Posterior cingulate gyrus (tissue), 11 donors: ENCODE measurements around the gene DVL1.

Experiments used
- DNase-seq, 10 donors: peaks; one replicate each; pipeline versions ENCODE4 v3.0.0 to v3.0.0-alpha.2; 2020 to 2021; ENCODE audit warnings: mixed read lengths in 3 of 10
- intact Hi-C: fragments of 100-400 bp; cut with DNase I; formaldehyde crosslinking; loops from one replicate; pipeline ENCODE4 v1.15.1; 2023

The DVL1 gene

DNA sequence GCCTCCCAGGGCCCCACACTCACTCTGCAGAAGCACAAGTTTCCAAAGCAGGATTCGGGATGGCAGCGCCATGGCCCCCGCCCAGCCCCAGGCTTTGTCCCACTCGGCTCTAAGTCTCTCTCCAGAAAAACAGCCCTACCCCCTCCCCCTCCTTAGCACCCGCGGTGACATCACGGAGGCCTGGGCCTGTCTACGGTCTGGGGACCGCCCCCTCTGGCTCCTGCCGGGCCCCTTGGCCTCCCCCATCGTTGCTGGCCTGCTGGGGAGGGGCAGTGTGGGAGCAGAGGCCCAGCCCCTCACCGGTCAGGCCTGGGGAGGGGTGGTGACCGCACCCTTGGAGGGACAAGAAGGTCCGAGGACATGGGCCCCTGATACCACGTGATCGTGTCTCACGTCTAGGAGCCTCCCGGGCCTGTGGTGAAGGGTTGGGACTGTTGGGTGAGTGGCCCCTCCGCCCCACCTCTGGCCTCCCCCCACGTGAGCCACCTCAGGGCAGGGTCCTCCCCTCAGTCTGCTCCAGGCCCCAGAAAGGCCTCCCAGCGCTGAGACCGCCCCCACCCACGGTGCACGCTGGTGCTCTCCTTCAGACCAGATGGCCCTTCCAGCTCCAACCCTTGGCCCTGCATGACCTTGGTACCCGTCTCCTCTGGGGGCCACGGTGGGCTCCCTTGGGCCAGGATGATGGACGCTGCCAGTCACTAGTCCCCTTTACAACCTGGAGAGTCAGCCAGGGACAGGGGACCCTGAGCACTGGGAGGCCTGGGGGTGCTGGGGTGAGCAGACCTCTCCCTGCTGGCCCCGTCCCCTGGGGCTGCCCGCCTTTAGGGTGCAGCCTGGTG, 9.4 kb upstream of the DVL1 start, which contains the start of gene MXRA8:
MXRA8 (minus strand) TSS at position 123 of the 839 bp plus-strand sequence; CDS start at position 72, 51 bp downstream.
- DNase-seq, result peak in 2 of 10 donors; percentile 68 to 71

DNA sequence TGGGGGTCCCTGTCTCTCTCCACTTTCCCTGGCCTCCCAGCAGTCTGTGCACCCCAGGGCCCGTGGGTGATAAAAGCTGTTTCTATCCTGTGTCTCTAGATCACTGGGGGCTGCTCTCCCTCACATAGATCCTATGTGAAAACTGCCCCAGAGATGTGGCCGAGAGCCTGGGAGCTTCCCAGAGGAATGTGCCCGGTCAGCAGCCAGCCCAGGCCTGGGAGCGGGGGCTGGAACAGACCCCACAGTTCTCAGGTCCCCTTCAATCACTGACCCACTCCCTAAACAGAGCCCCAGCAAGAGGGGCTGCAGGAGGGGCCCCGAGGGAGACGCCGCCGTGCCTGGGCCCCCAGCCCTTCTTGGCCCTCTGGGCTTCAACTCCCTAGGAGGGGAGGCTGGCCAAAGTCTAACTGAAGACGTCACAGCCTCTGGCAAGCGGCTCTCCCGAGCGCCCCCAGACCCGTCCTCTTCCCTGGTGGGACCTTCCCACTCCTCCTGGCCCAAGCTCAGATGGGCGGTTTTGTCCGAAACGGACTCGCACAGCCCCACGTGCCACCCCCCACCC, 8.7 kb upstream of the DVL1 start:
- intact Hi-C loops, result no loop called here
- peak in 1 of 10 donors; percentile 46 for DNase-seq

More for the DNA sequence above, 9.4 kb upstream of the DVL1 start, which contains the start of gene MXRA8:
- intact Hi-C loops, result no loop called here

DNA sequence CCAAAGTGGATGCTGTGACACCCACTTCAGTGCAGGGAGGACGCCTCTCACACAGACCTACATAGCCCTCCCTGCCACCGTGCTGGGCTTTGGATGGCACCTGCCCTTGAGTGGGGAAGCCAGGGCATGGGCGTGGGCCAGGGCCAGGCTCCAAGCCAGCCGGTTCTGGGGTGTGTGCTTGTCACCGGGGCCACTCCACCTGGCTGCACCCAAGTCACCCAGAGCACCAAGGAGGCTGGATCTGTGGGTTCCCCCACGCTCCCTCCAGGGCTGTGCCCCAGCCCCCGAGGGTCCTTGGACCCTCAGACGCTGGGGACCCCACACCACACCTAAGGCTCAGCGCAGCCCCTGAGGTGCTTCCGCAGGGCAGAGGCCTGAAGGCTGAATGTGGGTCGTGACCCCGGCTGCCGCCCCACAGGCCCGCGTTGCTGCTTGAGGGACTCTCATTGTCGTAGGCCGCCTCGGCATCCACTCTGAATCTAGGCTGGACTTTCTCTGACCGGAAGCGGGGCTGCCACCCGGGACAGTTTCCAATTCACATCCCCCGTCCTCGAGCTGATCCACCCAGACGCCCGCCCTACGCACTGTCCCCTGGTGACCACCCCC, 7.7 kb upstream of the DVL1 start:
- no peak for DNase-seq

DNA sequence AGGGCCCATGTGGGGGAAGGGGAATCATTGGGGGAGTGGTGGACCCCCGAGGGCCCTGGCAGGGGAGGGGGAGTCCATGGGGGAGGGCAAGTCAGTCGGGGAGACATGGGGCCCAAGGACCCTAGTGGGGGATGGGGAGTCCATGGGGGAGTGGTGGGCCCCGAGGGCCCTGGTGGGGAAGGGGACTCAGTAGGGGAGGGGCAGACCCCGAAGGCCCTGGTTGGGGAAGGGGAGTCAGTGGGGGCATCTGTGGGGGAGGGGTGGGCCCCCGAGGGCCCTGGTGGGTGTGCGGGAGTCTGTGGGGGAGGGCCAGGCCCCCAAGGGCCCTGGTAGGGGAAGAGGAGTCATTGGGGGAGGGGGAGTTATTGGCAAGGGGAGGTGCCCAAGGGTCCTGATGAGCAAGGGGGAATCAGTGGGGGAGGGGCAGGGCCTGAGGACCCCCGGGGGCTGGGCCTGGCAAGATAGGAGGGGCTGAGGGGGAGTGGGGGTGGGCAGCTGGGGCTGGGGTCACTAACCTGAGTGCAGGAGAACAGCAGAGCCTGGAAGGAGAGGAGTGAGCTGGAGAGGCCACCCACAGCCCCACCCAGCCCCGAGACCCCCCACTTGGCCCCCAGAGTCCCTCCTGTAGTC, 7.1 kb upstream of the DVL1 start:
- intact Hi-C loops, result no loop called here
- DNase-seq, result no peak

More for the DNA sequence above, 7.7 kb upstream of the DVL1 start:
- intact Hi-C loops, result no loop called here

DNA sequence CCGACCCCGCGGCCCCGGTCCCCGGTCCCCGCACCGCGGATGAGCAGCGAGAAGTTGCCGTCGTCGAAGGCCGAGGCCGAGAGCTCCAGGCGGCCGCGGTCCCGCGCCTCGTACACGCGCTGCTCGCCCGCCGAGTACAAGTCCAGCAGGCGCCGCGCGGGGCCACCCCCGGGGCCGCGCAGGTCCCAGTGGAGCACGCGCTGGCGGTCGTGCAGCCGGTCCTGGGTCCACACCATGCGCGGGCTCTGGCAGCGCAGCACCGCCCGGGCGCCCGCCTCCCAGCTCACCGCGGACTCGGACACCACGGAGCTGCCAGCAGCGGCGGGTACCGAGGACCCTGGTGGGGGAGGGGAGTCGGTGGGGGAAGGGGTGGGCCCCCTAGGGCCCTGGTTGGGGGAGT, 6.2 kb upstream of the DVL1 start:
- intact Hi-C loops, result no loop called here
- DNase-seq, result peak in 1 of 10 donors; percentile 74

DNA sequence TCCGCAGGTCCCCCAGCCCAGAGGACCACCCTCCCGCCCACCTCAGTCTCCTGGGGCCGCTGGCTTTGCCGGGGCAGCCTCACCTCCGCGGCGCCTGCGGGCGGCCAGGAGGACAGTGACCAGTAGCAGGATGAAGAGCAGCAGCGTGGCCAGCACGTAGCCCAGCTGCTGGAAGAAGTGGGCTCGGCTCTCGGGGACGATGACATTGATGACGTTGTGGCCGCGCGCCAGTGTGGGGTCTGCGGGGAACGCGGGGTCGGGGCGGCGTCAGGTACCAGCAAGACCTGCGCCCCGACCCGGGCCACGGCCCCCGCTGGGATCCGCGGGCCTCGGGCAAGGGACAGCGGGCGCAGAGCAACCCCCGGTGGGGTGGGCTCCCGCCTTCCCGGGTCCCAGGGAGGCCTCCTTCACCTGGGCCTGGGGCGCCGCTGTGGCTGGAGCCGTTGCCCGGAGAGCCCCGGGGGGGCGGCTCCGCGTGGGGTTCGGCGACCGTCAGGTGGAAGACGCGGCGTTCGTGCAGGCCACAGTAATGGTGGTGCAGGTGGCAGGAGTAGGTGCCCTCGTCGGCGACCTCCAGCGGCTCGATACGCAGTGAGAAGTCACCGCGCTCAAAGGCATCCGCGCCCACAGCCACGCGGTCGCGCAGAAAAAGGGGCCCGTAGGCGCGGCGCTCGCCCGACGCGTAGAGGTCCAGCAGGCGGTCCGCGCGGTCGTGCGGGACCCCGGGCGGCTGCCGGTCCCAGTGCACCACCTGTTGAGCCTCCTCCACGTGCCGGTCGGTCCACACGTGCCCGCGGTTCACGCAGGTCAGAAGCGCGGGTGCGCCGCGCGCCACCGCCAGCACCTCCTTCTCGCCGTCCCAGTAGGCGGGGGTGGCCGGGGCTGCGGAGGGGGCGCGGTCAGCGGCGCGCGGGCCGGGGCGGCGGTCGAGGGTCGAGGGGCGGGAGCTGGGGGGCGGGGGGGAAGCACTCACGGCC, 5.3 kb upstream of the DVL1 start:
- intact Hi-C loops, result no loop called here
- no peak for DNase-seq

DNA sequence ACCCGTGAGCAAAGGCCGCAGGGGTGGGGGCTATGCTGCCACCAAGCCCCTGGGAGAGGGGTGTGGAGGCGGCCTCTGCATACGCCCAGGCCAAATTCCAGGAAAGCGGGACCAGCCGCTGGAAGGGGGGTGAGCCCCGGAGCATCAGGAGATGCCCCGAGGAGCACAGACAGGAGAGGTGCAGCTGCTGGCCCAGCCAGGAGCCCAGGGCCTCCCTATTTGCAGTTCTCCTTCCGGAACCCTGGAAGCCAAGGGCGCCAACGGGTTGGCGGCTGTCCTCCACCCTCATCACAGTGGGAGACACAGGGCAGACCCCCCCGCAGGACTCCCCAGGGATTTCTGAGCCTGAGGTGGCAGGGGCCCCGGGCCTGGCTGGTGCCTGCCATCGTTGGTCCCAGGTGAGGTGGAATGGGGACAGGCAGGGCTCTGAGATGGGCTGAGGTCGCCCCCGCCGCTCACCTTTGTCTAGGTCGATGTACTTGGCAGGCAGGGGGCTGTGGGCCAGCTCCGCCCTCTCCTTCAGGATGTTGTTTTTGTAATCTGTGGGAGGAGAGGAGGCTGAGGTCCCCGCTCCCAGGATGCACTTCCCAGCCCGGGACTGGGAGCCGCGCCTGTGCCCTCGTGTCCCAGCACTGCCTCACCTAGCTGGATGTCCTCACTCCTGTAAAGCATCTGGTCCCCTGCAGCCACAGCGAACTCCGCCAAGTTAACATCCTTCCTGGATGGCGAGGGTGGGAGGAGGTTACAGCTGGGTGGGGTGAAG, 4.4 kb upstream of the DVL1 start:
- no peak for DNase-seq
- intact Hi-C loops, result no loop called here

DNA sequence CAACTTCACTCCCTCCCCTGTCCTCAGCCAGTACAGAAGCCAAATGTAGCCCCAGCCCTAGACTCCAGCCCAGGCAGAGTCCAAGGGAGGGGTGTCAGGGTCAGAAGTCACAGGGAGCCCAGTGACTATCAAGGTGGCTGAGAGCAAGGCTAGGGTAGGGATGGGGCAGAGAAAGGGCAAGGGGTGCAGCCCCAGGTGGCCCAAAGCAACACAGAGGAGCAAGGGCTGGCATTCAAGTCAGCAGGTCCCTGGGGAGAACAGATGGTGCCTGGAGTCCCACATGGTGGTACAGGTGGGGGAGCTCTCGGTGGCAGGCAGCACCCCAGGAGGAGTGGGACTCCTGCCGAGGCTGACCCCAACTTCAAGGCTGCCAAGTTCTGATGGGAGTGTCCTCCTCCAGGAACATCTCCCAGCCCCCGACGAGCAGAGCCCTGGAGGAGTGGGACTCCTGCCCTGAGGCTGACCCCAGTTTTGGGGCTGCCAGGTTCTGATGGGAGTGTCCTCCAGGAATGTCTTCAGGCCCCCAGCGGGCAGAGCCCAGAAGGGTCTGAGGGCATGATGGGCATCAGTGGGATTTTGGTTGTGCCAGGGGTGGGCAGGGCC, 3.7 kb upstream of the DVL1 start:
- intact Hi-C loops, result no loop called here
- DNase-seq, result no peak

DNA sequence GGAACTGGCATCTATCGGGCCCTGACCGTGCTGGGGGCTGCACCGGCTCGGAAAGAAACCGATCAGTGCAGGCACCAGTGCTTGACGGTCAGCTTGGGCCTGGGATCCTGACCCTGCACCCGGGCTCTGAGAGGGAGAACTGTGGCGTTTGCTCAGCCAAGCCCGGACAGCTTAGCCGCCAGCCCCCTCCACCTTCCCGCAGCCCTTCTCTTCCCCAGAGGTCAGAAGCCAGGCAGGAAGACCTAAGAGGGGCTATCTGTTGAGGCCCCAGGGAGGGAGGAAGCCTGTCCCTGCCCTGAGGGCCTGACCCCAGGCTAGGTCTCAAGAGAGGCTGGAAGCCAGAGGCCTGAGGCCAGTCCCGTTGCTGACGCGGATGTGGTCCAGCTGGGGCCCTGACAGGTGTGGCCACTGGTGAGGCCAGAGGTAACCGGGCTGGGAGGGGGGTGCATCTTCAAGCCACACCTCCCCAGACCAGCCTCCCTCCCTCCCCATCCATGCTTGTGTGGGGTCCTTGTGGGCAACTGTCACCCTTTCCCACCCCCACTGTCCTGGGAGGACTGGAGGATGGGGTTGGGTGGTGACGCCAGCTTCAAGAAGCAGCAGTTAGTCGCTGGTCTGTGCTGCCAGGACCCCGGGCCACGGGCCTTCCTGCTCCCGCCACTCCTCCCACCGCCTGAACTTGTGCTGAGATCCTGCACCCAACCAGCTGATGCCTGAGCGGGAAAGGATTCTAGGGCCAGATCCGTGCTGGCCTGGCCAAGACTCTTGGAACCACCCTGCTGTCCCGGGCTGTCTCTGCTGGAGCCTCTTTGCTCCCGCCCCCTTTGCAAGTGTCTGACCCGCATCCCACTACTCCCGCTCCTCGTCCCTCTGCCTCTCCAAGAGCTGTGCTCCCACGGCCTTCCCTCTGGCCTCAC, 2.6 kb upstream of the DVL1 start:
- DNase-seq, result no peak

DNA sequence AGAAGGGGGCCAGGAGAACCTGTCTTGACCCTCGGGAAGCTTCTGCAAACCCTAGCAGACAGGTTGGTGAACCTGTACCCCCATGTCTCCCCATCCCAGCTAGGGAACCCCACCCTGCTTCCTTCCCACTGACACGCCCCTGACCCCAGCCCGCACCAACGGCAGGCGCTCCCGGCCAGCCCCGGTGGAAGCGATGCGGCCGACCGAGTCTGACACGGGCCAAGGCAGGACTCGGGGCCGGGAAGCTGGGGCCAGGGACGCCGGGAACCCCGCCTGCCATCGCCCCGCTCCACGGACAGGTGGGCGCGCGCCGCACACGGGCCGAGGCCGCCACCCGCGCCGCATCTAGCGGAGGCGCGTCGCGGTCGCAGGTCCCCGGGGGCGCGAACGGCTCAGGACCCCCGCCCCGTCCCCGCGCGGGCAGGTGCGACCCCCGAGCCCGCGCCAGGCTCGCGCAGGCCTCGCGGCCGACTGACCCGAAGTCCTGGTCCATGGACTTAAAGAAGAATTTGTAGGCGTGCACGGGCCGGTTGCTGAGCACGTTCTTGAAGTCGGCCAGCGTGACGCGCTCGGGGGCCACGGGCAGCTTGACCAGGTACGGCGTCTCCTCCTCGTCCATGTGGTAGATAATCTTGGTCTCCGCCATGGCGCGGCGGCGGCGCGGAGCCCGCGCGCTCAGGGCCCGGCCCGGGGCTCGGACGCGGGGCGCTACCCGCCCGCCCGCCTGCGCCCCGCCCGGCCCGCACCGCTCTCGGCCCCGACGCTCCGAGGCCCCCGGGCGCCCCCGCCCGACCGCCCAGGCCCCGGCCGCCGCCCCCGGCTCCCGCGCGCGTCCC, 580 bp downstream of the DVL1 start:
- intact Hi-C loops, result loop anchor here (1.0 kb wide), 1 partner anchor 40 kb away; the partner anchor contains the start of gene PUSL1
- no peak for DNase-seq

More for the DNA sequence above, 2.6 kb upstream of the DVL1 start:
- intact Hi-C loops, result no loop called here

DNA sequence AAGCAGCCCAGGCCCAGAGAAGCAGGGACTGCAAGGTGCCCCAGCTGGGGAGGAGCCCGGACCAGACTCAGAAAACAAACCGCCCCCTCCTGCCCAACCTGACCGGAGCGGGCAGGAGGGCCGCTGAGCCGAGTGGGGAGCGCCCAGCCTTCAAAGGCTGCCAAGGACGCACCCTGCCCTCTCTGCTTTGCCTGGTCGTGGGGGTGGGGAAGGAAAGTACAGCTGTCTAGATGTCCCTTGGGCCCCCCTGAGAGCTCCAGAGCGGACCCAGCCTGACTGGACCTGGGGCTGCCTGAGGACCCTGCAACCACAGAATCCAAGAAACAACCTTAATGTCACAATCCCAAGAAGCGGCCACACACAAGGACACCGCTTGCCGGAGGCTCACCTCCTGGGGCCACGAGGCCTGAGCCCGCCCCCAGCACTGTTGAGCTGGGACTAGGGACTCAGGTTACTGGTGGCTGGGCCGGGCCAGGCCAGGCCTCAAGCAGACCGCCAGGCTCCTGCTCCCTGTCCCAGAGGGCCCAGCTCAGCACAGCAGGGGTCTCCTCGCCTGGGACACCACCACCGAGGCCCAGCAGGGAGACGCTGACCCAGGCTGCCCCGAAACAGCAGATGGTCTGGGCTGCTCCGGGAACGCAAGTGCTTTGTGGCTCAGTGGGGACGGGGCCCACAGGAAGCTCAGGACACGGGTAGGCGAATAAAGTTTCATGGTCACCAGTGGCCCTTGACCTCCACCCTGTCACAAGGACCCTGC, 1.4 kb downstream of the DVL1 start:
- DNase-seq, result no peak
- intact Hi-C loops, result no loop called here

DNA sequence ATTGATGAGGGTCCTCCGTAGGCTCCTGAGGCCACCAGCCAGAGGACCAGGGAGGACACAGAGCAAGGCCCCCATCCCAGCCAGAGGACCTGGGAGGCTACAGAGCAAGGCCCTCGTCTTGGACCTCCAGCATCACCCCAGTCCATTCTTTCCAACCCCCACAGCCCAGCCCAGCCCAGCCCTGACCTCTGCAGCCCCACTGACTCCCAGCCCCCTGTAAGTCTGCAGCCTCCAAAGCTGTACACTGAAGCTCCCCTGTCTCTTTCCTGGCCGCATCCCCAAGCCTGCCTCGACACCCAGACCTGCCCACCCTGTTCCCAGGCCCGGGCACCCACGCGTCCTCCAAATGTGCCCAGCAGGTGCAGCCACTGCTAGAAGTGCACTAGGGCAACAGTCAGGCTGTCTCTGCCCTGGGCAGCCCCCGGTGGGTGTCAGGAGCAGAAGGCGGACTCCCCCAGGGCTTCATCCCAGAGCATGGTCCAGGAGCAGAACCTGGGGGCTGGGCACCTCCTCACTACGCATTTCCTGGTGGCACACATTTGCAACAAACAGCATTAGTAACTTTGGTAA, 2.1 kb downstream of the DVL1 start:
- no peak for DNase-seq
- intact Hi-C loops, result no loop called here

DNA sequence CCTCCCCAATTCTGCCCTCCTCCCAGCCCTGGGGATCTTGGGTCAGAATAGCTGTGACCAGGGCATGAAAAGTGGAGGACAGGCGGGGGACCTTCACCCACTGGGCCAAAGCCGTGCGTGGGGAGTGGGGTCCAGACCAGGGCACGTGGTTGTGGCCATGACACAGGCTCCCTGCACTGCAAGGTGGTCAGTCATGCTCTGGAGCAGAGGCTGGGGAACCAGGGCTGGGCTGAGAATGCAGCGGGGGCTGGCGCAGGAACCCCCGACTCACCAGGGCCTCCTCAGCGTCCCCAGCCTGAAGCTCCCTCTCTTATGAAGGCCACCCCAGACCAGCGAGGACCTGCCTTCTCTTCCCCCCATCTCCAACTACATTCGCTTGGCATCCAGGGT, 2.7 kb downstream of the DVL1 start:
- intact Hi-C loops, result no loop called here
- no peak for DNase-seq

DNA sequence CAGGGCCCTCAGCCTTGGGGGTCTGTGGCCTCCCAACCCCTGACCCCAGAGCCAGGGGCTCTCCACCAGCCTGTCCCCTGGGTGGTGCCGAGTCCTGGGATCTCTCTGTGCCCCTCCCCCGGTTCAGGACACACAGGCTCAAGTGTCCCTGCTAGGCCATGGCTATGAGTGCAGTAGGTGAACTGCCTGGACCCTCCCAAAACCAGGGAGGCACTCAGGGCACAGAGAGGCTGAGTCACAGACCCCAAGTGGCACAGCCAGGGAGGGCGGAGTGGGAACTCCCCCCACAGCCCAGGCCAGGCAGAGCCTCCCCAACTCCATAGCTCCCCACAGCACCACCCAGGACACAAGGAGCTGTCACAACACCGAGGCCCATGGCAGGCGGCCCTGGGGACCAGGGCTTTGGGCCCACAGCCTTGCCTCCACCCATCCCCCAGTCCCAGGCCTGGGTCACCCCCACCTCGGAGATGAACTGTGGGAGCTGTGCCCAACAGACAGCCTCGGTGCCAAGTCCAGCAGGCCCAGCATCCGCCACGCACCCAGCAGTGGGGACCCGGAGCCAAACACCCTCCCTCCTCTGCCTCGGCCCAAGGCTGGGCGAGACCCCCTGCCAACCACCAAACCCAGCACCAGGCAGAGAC, 3.2 kb downstream of the DVL1 start:
- DNase-seq, result peak in 1 of 10 donors; percentile 42
- intact Hi-C loops, result no loop called here

DNA sequence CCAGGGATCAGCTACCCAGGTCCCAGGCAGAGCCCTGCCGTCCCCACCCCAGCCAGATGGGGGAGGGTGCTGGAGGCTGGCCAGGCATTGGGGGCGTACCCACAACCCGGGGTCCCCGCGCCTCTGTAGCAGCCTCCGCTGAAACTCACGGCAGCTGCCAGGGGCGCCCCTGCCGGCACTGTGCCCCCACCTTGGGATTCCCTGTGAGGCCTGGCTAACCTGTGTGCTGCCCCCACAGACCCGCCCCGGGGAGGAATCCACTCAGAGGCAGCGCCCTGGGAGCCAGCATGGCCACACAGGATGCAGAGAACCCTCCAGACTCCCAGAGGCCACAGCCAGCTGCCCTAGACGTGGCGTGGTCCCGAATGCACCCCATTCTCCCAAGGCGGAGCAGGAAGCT, 3.8 kb downstream of the DVL1 start:
- no peak for DNase-seq
- intact Hi-C loops, result no loop called here
